ENCODE measurements around the gene TSPAN14. TPM values are rescaled to one million over a fixed set of nuclear protein-coding genes. Genes with fewer than 3 reads are reported as not detected.
A peak's percentile ranks its signal among the peaks of the same experiment; 100 is the strongest.

The TSPAN14 gene
- total RNA-seq, 4 donors from 2014 or later: 103 to 168 (median 131) TPM

- no peak overlapping the region for H3K4me3 ChIP-seq (ENCODE audit: low read depth, poor library complexity, severe bottlenecking)
- TF ChIP-seq POLR2A (IDR thresholded peaks at IDR 0.05) (no peak), CTCF (IDR thresholded peaks at IDR 0.05) (no peak)
- intact Hi-C loops (cut with DNase I; ENCODE audit: low total_unique reads): loop anchor here (10.0 kb wide), 1 partner anchor 481 kb away; no protein-coding TSS in a partner anchor
- 55 to 58% methylated on average over 6 of the region's 6 CpGs for WGBS, 2 donors
- no peak for DNase-seq (ENCODE audit: low spot score in 2 of 2)
These were observed 10.6 kb upstream of the TSPAN14 start for GRCh38 chr10:80443531-80443974.

- TF ChIP-seq POLR2A (IDR thresholded peaks at IDR 0.05) (no peak), CTCF (IDR thresholded peaks at IDR 0.05) (no peak)
- no peak overlapping the region for H3K4me3 ChIP-seq (ENCODE audit: low read depth, poor library complexity, severe bottlenecking)
- 36 to 67% methylated on average over 2 of the region's 2 CpGs for WGBS, 2 donors
- intact Hi-C loops (cut with DNase I; ENCODE audit: low total_unique reads): loop anchor here (10.0 kb wide), 1 partner anchor 481 kb away; no protein-coding TSS in a partner anchor
- DNase-seq (ENCODE audit: low spot score in 2 of 2): no peak
These were observed 10.0 kb upstream of the TSPAN14 start for GRCh38 chr10:80444124-80444523.

GRCh38 chr10:80444646-80445319 is 9.3 kb upstream of the TSPAN14 start:
- no peak overlapping the region for H3K4me3 ChIP-seq (ENCODE audit: low read depth, poor library complexity, severe bottlenecking)
- no peak for DNase-seq (ENCODE audit: low spot score in 2 of 2)
- 18% methylated on average over 11 of the region's 11 CpGs for WGBS, 2 donors
- TF ChIP-seq CTCF (IDR thresholded peaks at IDR 0.05) (peak in 1 of 3 donors; percentile 31), POLR2A (IDR thresholded peaks at IDR 0.05) (no peak)
- intact Hi-C loops (cut with DNase I; ENCODE audit: low total_unique reads): loop anchor here (5.0 to 10.0 kb wide), 2 partner anchors 63 to 480 kb away; no protein-coding TSS in a partner anchor

- no peak for DNase-seq (ENCODE audit: low spot score in 2 of 2)
- TF ChIP-seq POLR2A (IDR thresholded peaks at IDR 0.05) (no peak), CTCF (IDR thresholded peaks at IDR 0.05) (no peak)
- no peak overlapping the region for H3K4me3 ChIP-seq (ENCODE audit: low read depth, poor library complexity, severe bottlenecking)
- intact Hi-C loops (cut with DNase I; ENCODE audit: low total_unique reads): loop anchor here (5.0 to 10.0 kb wide), 2 partner anchors 60 to 477 kb away; no protein-coding TSS in a partner anchor
- WGBS, 2 donors: 74 to 88% methylated on average over 7 of the region's 7 CpGs
These were observed 6.5 kb upstream of the TSPAN14 start for GRCh38 chr10:80447436-80448190.

GRCh38 chr10:80448209-80448942 is 5.7 kb upstream of the TSPAN14 start:
- TF ChIP-seq CTCF (IDR thresholded peaks at IDR 0.05) (no peak), POLR2A (IDR thresholded peaks at IDR 0.05) (no peak)
- intact Hi-C loops (cut with DNase I; ENCODE audit: low total_unique reads): loop anchor here (5.0 to 10.0 kb wide), 2 partner anchors 59 to 476 kb away; no protein-coding TSS in a partner anchor
- H3K4me3 ChIP-seq (ENCODE audit: low read depth, poor library complexity, severe bottlenecking): no peak overlapping the region
- 90 to 95% methylated on average over 4 of the region's 4 CpGs for WGBS, 2 donors
- no peak for DNase-seq (ENCODE audit: low spot score in 2 of 2)

Measured in lower leg skin (tissue), 4 donors.